Suprapubic skin (tissue), 4 donors: ENCODE results near the gene GUCY1B1. TPM values are rescaled to one million over a fixed set of nuclear protein-coding genes. Genes with fewer than 3 reads are reported as not detected.
"Not testable (repeated sequence)": the region's sequence is repeated elsewhere in the genome, so short reads cannot be mapped to it uniquely, and the experiment has no call there.

Experiments
- DNase-seq, 2 donors: peaks; one replicate each; pipeline ENCODE4 v3.0.0-alpha.2; 2019; ENCODE audit warnings: low spot score in 2 of 2
- H3K27ac ChIP-seq: fragments of 200-600 bp; sonication (generic); one replicate; pipeline ENCODE4 v1.5.1; 2019
- H3K27me3 ChIP-seq: fragments of 200-600 bp; sonication (generic); one replicate; pipeline ENCODE4 v1.5.1; 2019
- H3K36me3 ChIP-seq: fragments of 200-600 bp; sonication (generic); one replicate; pipeline ENCODE4 v1.5.1; 2019
- H3K4me1 ChIP-seq: fragments of 200-600 bp; sonication (generic); one replicate; pipeline ENCODE4 v1.5.1; 2019
- H3K4me3 ChIP-seq: fragments of 200-600 bp; sonication (generic); one replicate; pipeline ENCODE4 v1.5.1; 2019; ENCODE audit warnings: mild to moderate bottlenecking
- H3K9me3 ChIP-seq: fragments of 200-600 bp; sonication (generic); one replicate; pipeline ENCODE4 v1.5.1; 2019
- EP300 ChIP-seq: sonication (generic); formaldehyde crosslinking; IDR thresholded peaks from one replicate; pipeline ENCODE4 v1.6.1; 2017; ENCODE audit warnings: antibody characterized with exemption
- POLR2A ChIP-seq, 2 donors: fragments of 450-650 bp; IDR thresholded peaks; one replicate each; pipeline ENCODE4 v1.6.1; 2017; ENCODE audit warnings: antibody characterized with exemption in 2 of 2, mild to moderate bottlenecking in 2 of 2, moderate library complexity in 2 of 2
- POLR2AphosphoS5 ChIP-seq, 3 donors: sonication (generic); formaldehyde crosslinking; IDR thresholded peaks; one replicate each; pipeline ENCODE4 v1.6.1; 2017; ENCODE audit warnings: antibody characterized with exemption in 3 of 3
- whole genome bisulfite sequencing: methylation state at CpG from one replicate; pipeline ENCODE4 v1.1.5; 2018; 5-methylcytosine and 5-hydroxymethylcytosine counted together
- total RNA-seq, 4 donors: library from RNA; depleted of rRNA; stranded (reverse); fragments of >200 nt; gene quantifications; one replicate each; pipeline ENCODE4 v1.1.0, GENCODE V29; 2016
- TF ChIP-seq, protein P1 (sequence below), 2 donors: fragments of 200-600 bp in 1 of 2; fragments of 450-650 bp in 1 of 2; sonication (generic) in 1 of 2; IDR thresholded peaks; one replicate each; pipeline ENCODE4 v1.5.1; 2016 to 2019; ENCODE audit warnings: antibody characterized with exemption in 2 of 2, mild to moderate bottlenecking in 1 of 2, moderate library complexity in 1 of 2

Gene GUCY1B1
- total RNA-seq, 4 donors from 2014 or later = 2.0 to 8.1 (median 4.3) TPM

DNA sequence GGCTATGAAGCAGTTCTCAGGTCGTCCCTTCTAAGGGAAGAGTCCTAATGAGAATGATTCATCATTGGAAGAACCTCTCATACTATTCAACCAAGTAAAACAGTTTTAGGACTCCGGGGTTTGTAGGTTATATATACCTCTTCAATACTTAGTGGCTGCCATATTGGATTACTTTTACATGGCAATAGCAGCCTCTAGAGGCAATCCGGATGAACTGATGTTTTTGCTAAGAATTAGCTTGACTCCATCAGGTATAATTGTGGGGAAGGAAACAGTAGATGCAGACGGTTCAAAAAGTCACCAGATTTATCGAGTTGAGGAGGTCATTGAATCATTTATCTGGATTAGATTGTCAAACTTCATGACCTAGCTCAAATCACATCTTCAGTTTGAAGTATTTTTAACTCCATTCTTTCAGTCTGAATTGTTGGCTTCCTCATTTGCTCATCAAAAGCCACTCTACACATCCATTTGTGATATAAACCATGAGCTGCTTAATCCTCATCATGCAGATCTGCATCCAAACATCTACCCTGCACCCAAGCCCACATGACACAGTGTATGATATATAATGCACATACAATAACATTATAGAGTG lies 28.4 kb downstream of the GUCY1B1 start:
- Histone ChIP-seq H3K27ac (no peak overlapping the region), H3K27me3 (no peaks in the 10 kb centered on the region), H3K9me3 (no peaks in the 10 kb centered on the region), H3K36me3 (no peaks in the 10 kb centered on the region), H3K4me1 (peaks cover 4% of the 10 kb centered on the region), H3K4me3 (no peak overlapping the region)
- no peak for TF ChIP-seq POLR2A (IDR thresholded peaks at IDR 0.05)
- TF ChIP-seq, protein P1, sequence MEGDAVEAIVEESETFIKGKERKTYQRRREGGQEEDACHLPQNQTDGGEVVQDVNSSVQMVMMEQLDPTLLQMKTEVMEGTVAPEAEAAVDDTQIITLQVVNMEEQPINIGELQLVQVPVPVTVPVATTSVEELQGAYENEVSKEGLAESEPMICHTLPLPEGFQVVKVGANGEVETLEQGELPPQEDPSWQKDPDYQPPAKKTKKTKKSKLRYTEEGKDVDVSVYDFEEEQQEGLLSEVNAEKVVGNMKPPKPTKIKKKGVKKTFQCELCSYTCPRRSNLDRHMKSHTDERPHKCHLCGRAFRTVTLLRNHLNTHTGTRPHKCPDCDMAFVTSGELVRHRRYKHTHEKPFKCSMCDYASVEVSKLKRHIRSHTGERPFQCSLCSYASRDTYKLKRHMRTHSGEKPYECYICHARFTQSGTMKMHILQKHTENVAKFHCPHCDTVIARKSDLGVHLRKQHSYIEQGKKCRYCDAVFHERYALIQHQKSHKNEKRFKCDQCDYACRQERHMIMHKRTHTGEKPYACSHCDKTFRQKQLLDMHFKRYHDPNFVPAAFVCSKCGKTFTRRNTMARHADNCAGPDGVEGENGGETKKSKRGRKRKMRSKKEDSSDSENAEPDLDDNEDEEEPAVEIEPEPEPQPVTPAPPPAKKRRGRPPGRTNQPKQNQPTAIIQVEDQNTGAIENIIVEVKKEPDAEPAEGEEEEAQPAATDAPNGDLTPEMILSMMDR (IDR thresholded peaks at IDR 0.05) = peak; percentile 45 to 68
- TF ChIP-seq POLR2AphosphoS5 (IDR thresholded peaks at IDR 0.05) = no peak
- no peak for TF ChIP-seq EP300
- WGBS = 17% methylated on average over 5 of the region's 5 CpGs
- DNase-seq = no peak

DNA sequence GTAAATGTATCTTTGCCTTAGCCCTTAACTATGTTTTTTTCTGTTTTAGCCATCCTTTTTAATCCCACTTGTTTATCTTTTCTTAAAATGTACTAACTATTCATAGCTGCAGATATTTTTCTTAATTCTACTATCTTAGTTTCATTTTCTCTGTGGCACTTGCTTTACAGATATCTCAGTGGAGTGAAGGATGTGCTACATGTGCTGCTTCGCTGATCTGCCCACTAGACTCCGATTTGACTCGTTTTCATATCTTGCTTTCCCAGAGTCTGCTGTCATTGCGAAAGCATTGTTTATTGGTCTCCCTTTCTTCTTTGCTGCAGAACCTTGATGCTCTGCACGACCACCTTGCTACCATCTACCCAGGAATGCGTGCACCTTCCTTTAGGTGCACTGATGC lies 30.6 kb downstream of the GUCY1B1 start:
- Histone ChIP-seq H3K27ac (no peak overlapping the region), H3K4me3 (no peak overlapping the region), H3K4me1 (peaks cover 4% of the 10 kb centered on the region), H3K9me3 (no peaks in the 10 kb centered on the region), H3K27me3 (no peaks in the 10 kb centered on the region), H3K36me3 (no peaks in the 10 kb centered on the region)
- no peak for TF ChIP-seq EP300
- TF ChIP-seq, protein P1 (IDR thresholded peaks at IDR 0.05) = no peak
- no peak for TF ChIP-seq POLR2AphosphoS5 (IDR thresholded peaks at IDR 0.05)
- TF ChIP-seq POLR2A (IDR thresholded peaks at IDR 0.05) = no peak
- no peak for DNase-seq
- 53% methylated on average over 6 of the region's 6 CpGs for WGBS

DNA sequence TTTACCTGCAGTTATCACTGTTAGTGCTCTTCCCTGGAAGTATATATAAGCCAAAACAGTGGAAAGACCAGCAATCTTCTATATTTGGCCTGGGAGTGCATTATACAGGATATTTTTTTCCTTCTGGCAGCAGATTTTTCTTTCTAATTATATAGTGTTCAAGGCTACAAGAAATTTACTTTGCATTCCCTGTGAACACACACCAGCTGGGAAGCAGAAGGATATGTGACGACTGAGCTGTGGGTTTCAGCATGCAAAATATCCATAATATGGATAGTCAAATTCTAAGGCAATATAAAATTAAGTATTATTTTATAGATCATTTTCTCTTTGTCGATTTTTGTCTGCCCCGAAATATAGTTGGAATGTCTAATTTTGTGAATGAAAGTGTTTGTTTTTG lies 31.2 kb downstream of the GUCY1B1 start:
- H3K4me3 ChIP-seq = no peak overlapping the region
- no peak for DNase-seq
- H3K4me1 ChIP-seq = peaks cover 4% of the 10 kb centered on the region
- no peaks in the 10 kb centered on the region for H3K9me3 ChIP-seq
- H3K27me3 ChIP-seq = no peaks in the 10 kb centered on the region
- 91% methylated on average over 3 of the region's 3 CpGs for WGBS
- H3K36me3 ChIP-seq = no peaks in the 10 kb centered on the region
- H3K27ac ChIP-seq = no peak overlapping the region
- no peak for TF ChIP-seq POLR2AphosphoS5 (IDR thresholded peaks at IDR 0.05)
- TF ChIP-seq POLR2A (IDR thresholded peaks at IDR 0.05) = no peak
- TF ChIP-seq, protein P1 (IDR thresholded peaks at IDR 0.05) = no peak
- no peak for TF ChIP-seq EP300

DNA sequence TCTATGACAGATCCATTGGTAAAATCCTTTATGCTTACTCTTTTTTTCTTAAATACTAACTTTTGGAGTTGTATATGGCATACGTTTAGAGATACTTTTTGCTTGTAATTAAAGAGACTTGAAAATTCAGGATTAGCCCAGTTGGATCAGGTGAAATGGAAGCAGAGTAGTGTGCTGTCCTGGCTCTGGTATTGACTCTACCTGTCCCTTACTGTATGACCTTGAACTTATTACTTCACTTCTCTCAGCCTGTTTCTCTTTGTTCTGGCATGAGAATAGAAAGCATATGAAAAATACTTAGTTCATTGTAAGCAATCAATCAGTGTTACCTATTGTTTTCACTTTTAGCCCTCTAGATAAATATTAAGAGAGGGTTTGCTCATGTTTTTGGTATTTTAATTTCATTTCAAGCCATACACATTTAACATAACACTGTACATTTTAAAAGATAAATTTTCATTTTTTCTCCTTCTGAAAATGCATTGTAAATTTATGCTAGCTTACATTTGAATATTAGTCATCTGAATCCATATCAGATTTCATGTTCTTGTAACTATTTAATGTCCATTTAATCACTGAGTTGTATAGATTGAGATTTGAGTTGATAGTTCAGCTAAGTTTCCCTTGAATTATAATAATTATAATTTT lies 35.9 kb downstream of the GUCY1B1 start:
- Histone ChIP-seq H3K36me3 (no peaks in the 10 kb centered on the region), H3K4me1 (no peaks in the 10 kb centered on the region), H3K27ac (no peak overlapping the region), H3K4me3 (no peak overlapping the region), H3K9me3 (no peaks in the 10 kb centered on the region), H3K27me3 (no peaks in the 10 kb centered on the region)
- no peak for DNase-seq
- WGBS = 81% methylated on average over 1 of the region's 1 CpG
- no peak for TF ChIP-seq POLR2A (IDR thresholded peaks at IDR 0.05)
- TF ChIP-seq POLR2AphosphoS5 (IDR thresholded peaks at IDR 0.05) = no peak
- no peak for TF ChIP-seq EP300
- TF ChIP-seq, protein P1 (IDR thresholded peaks at IDR 0.05) = no peak

DNA sequence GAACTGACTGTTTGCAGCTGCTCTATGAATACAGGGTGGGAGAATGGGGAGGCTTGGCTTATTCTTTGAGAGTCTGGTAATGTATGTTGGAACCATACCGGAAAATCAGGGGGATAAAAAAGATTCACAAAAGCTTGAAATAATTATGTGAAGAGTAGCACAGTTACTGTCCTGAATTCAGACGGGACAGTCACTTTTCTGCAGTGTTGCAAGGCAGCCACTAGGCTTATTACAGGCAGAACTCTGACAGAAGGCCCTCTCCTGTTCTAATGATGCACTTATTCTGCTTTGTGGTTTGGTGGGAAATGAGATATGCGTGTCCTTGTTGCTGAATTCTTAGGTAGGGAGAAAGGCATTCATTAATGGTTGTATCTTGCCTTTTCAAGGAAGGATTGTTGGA lies 37.2 kb downstream of the GUCY1B1 start:
- no peaks in the 10 kb centered on the region for H3K4me1 ChIP-seq
- no peaks in the 10 kb centered on the region for H3K9me3 ChIP-seq
- H3K4me3 ChIP-seq = no peak overlapping the region
- DNase-seq = no peak
- H3K27ac ChIP-seq = no peak overlapping the region
- no peak for TF ChIP-seq POLR2A (IDR thresholded peaks at IDR 0.05)
- TF ChIP-seq, protein P1 (IDR thresholded peaks at IDR 0.05) = peak in 1 of 2 donors; percentile 15
- H3K36me3 ChIP-seq = no peaks in the 10 kb centered on the region
- WGBS = 65% methylated on average over 3 of the region's 3 CpGs
- H3K27me3 ChIP-seq = no peaks in the 10 kb centered on the region

DNA sequence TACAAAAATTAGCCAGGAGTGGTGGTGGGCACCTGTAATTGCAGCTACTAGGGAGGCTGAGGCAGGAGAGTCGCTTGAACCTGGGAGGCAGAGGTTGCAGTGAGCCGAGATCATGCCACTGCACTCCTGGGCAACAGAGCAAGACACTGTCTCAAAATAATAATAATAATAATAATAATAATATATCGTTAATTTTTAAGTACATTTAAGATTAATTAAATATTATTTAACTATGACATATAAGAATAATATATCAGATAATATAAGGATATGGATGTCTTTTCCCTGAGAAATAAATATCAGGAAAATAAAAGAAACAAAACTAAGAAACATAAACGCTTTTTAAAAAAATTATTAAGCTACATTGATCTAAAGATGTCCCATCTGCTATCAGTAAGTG lies 38.8 kb downstream of the GUCY1B1 start:
- DNase-seq, H3K36me3 ChIP-seq, H3K4me1 ChIP-seq, H3K27me3 ChIP-seq, H3K4me3 ChIP-seq, H3K27ac ChIP-seq, H3K9me3 ChIP-seq: not testable (repeated sequence)
- WGBS = 94% methylated on average over 4 of the region's 4 CpGs
